GM13976 (cell line): ENCODE results near the gene TP53AIP1.
"Not testable (repeated sequence)": the region's sequence is repeated elsewhere in the genome, so short reads cannot be mapped to it uniquely, and the experiment has no call there.

Experiments
- DNase-seq: peaks from one replicate; pipeline ENCODE4 v3.0.0; 2012; ENCODE audit warnings: low spot score
- CTCF ChIP-seq: IDR thresholded peaks from 2 replicates; pipeline ENCODE4 v1.5.1; 2012; ENCODE audit warnings: borderline replicate concordance, mild to moderate bottlenecking; ENCODE audit not compliant: insufficient read depth; ENCODE audit errors: extremely low read depth, missing control alignments, control extremely low read depth
- in situ Hi-C: fragments of 300-500 bp; cut with MboI; formaldehyde crosslinking; loops from one replicate; pipeline ENCODE4 v1.12.0; 2022; ENCODE audit warnings: low sequenced_read_pairs, mixed read lengths, inconsistent platforms; ENCODE audit not compliant: unreplicated experiment

TP53AIP1 gene

DNA sequence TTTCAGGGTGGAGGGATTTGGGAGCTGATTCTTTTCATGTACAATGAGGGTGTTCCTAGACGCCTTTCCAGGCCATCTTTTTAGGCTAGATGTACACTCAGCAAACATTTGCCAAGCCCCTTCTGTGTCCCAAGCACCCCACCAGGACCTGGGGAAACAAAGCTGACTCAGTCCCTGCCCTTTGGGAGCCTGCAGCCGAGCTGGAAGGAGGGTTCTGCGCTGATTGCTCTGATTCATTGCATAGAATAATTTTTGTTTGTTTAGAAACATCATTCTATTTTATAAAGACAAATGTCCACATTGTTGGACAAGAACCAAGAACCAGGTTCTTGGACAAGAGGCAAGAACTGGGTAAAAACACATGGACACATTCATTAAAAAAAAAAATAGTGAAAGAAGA is 16.7 kb downstream of the TP53AIP1 start:
- in situ Hi-C loops = no loop called here
- DNase-seq = no peak
- no peak for TF ChIP-seq CTCF

DNA sequence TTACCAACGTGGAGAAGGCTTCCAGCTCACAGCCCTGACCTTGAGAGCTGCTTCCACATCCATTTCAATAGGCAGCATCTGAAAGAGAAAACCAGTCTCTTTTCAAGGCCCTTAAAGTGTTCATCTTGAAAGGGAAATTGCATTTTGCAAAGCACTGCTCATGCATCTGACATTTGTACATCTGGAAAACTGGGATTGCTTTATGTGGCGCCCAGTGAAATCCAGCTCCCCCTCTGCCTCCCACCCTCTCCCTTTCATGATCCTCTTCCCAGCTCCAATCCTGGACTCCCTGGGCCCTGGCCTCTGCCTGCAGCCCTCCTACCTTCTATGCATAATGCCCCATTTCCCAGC is 17.4 kb downstream of the TP53AIP1 start:
- TF ChIP-seq CTCF = no peak
- in situ Hi-C loops = no loop called here
- no peak for DNase-seq

DNA sequence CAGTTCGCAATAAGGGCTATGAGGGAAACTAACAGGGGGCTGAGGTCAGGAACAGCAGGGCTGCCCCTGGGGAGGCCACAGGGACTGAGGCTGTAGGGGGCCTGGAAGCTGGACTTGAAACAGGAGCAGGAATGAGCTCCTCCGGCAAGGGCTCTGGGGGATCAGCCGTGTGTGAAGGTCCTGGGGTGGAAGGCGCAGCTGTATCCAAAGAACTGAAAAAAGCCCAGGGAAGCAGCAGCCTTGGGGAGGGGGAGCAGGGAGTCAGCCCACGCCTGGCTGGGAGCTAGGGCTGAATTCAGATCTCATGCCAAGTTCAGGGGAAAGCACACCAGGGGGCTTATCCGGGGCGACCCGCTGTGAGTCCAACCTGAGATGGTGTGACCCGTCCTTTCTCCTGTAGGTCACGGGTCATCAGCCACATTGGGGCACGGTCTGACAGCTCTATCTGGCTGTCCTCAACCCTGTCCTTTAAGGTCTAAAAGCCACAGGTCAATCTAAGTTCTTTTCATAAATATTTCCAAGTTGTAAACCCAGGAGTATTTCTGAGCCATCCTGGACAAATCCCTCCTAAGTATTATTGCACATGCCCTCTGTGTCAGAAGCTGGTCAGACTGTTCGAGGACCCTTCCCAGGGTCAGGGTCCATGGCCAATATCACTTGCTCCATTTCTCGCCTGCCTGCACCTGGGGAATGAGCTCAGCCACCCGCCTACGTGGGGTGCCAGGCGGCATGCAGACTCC is 18.0 kb downstream of the TP53AIP1 start:
- in situ Hi-C loops = no loop called here
- DNase-seq = no peak
- no peak for TF ChIP-seq CTCF

- no peak for TF ChIP-seq CTCF
- DNase-seq = no peak
- in situ Hi-C loops = no loop called here
Observed at GRCh38 chr11:128924104-128924503, 18.6 kb downstream of the TP53AIP1 start.

DNA sequence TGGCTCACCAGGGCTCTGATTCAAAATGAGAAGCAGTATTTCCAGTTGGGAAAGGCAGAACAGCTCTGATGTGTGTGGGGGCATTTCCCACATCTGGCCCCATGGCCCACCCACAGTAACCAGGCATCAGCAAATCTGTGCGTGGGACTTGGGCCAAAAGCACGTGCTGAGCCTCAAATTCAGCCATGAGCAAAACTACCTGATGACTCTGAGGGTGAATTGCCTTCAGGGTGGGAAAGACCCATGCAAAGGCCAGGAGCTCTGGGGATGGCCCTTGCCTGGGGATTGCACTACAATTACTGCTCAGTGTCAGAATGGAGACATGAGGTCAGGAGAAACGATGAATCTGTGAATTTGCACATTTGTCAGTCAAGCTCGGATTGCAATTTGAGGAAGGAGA is 20.9 kb downstream of the TP53AIP1 start:
- in situ Hi-C loops = no loop called here
- DNase-seq = no peak
- no peak for TF ChIP-seq CTCF

DNA sequence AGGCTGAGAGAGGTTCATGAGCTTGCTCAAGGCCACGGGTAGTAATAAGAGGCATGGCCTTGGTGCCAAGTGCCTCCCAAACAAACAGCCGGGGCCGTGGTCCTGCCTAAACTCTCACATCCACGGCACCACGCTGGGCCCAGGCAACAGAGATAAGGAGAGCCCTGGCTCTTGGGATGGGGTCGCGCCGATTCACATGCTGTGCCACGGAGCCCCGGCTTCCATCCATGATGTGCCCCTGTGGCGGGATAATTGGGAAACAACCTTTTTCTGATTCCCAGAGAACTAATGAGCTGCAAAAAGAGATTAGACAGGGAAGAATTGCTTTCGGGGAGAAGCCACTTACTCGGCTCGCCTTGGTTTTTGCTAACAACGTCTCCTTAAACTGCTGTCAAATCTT is 22.0 kb downstream of the TP53AIP1 start:
- in situ Hi-C loops = no loop called here
- DNase-seq = no peak
- no peak for TF ChIP-seq CTCF

- in situ Hi-C loops, DNase-seq: not testable (repeated sequence)
Observed at GRCh38 chr11:128919635-128920034, 23.0 kb downstream of the TP53AIP1 start.
